ENCODE measurements around the gene A3GALT2.

The A3GALT2 gene

GRCh38 chr1:33257207-33257771, 63.6 kb downstream of the A3GALT2 start:
- CTCF ChIA-PET: interaction anchor here (0.6 to 1.6 kb wide), 3 partner anchors 75 to 294 kb away, joined by 3 to 5 read pairs (median 4); partner anchors contain the start of gene TRIM62
- no peak for DNase-seq (ENCODE audit: extremely low spot score)
- no peak for TF ChIP-seq ARNT (IDR thresholded peaks at IDR 0.05)
- TF ChIP-seq PKNOX1 (IDR thresholded peaks at IDR 0.05): no peak
- TF ChIP-seq FOXA1 (IDR thresholded peaks at IDR 0.05): no peak
- no peak for TF ChIP-seq TARDBP (IDR thresholded peaks at IDR 0.05)
- no peak for TF ChIP-seq SUZ12 (IDR thresholded peaks at IDR 0.05)
- TF ChIP-seq ELF4 (IDR thresholded peaks at IDR 0.05): no peak
- no peak; the same call in none of the 2 replicates for TF ChIP-seq ZNF384 (IDR thresholded peaks at IDR 0.05)
- no peak for TF ChIP-seq LEF1 (IDR thresholded peaks at IDR 0.05; ENCODE audit: borderline replicate concordance)
- no peak for TF ChIP-seq FOXK2 (IDR thresholded peaks at IDR 0.05)
- POLR2A ChIA-PET: no interaction called here

Data from HEK293T (cell line).